Endothelial cell of umbilical vein (primary cell): ENCODE results near the gene CYP1A2. TPM values are rescaled to one million over a fixed set of nuclear protein-coding genes. Genes with fewer than 3 reads are reported as not detected.

Experiments used
- BruUV-seq: library from RNA; stranded (reverse); fragments of 400-500 nt; replicated peaks from 2 replicates; lab custom pipeline; 2021; lab: Mats Ljungman, UMichigan
- CTCF ChIA-PET: fragments of 300-600, 350-600 bp; sonication (Branson Sonifier 250); formaldehyde crosslinking; loops from one replicate; lab custom pipeline; 2021; ENCODE audit warnings: antibody characterized with exemption, inconsistent platforms; lab: Charles Lee
- POLR2A ChIA-PET: fragments of 300-600, 350-600 bp; sonication (Branson Sonifier 250); formaldehyde crosslinking; loops from one replicate; lab custom pipeline; 2021; ENCODE audit warnings: antibody characterized with exemption, inconsistent platforms; lab: Charles Lee
- DNase-seq: peaks from one replicate; pipeline ENCODE4 v3.0.0-alpha.2; 2011; ENCODE audit warnings: low read depth, low spot score
- FAIRE-seq: peaks from 2 replicates; lab custom pipeline; 2011; peaks lifted over from hg19 to GRCh38; lab: Jason Lieb, UNC
- H2AFZ ChIP-seq: 2 replicates; pipeline ENCODE4 v1.6.0; 2012; ENCODE audit warnings: low read depth, low read length, control low read depth, inconsistent platforms
- H3K27ac ChIP-seq: 2 replicates; pipeline ENCODE4 v1.5.1; 2011; ENCODE audit warnings: low read depth, mild to moderate bottlenecking, control low read depth, low read length, moderate library complexity; ENCODE audit not compliant: insufficient read depth
- H3K27me3 ChIP-seq, 2 experiments: 2 replicates each; pipeline versions ENCODE4 v1.6.0 to v1.6.1; 2011; ENCODE audit warnings: low read length in 2 of 2, mixed read lengths in 1 of 2; ENCODE audit not compliant: control insufficient read depth in 2 of 2, insufficient read depth in 2 of 2
- H3K36me3 ChIP-seq, 2 experiments: 2 replicates in 1 of 2; 3 replicates in 1 of 2; pipeline ENCODE4 v1.5.1; 2011; ENCODE audit warnings: low read length in 2 of 2, mild to moderate bottlenecking in 1 of 2, moderate library complexity in 1 of 2; ENCODE audit not compliant: control insufficient read depth in 2 of 2, insufficient read depth in 2 of 2; ENCODE audit errors: extremely low read depth in 1 of 2
- H3K4me1 ChIP-seq: 3 replicates; pipeline ENCODE4 v1.5.1; 2011; ENCODE audit warnings: mild to moderate bottlenecking, low read length; ENCODE audit not compliant: control insufficient read depth, insufficient read depth; ENCODE audit errors: extremely low read depth
- H3K4me2 ChIP-seq: 2 replicates; pipeline ENCODE4 v1.6.1; 2011; ENCODE audit warnings: low read length, control low read depth, mixed read lengths; ENCODE audit not compliant: insufficient read depth
- H3K4me3 ChIP-seq, 3 experiments: fragments of 200-600 bp in 1 of 3; sonication (generic), shearing (Covaris generic) in 1 of 3; replicated peaks in 1 of 3; 2 replicates each; pipeline ENCODE4 v1.5.1; 2011 to 2016; ENCODE audit warnings: control low read depth in 3 of 3, low read length in 3 of 3, mild to moderate bottlenecking in 2 of 3, inconsistent platforms in 1 of 3, low read depth in 1 of 3, moderate library complexity in 1 of 3; ENCODE audit not compliant: insufficient read depth in 1 of 3
- H3K79me2 ChIP-seq: 2 replicates; pipeline ENCODE4 v1.6.0; 2012; ENCODE audit warnings: low read length, inconsistent platforms; ENCODE audit not compliant: control insufficient read depth, insufficient read depth
- H3K9ac ChIP-seq: replicated peaks from 2 replicates; pipeline ENCODE3; 2011; ENCODE audit warnings: low read length, control low read depth; ENCODE audit not compliant: insufficient read depth; ENCODE audit errors: extremely low read depth
- H3K9me1 ChIP-seq: replicated peaks from 3 replicates; pipeline ENCODE4 v1.6.0; 2011; ENCODE audit warnings: mild to moderate bottlenecking, low read length; ENCODE audit not compliant: control insufficient read depth, insufficient read depth; ENCODE audit errors: extremely low read depth
- H3K9me3 ChIP-seq: replicated peaks from 2 replicates; pipeline ENCODE4 v1.5.1; 2012; ENCODE audit warnings: low read length, inconsistent platforms; ENCODE audit not compliant: control insufficient read depth, insufficient read depth
- H4K20me1 ChIP-seq: replicated peaks from 2 replicates; pipeline ENCODE3; 2011; ENCODE audit warnings: mild to moderate bottlenecking, low read length; ENCODE audit not compliant: control insufficient read depth, insufficient read depth; ENCODE audit errors: extremely low read depth
- EZH2 ChIP-seq: IDR thresholded peaks from 2 replicates; pipeline ENCODE4 v1.6.1; 2012; ENCODE audit warnings: borderline replicate concordance, low read depth, mild to moderate bottlenecking, moderate library complexity, low read length, inconsistent platforms; ENCODE audit not compliant: severe bottlenecking
- FOS ChIP-seq: IDR thresholded peaks from 2 replicates; pipeline ENCODE4 v1.6.1; 2011; ENCODE audit warnings: mild to moderate bottlenecking, low read length, moderate library complexity, borderline replicate concordance; ENCODE audit not compliant: insufficient read depth
- GATA2 ChIP-seq: IDR thresholded peaks from 2 replicates; pipeline ENCODE4 v1.7.0; 2011; ENCODE audit warnings: low read depth, mild to moderate bottlenecking, moderate library complexity, mixed read lengths, low read length; ENCODE audit not compliant: insufficient read length, insufficient read depth
- MAX ChIP-seq: IDR thresholded peaks from 2 replicates; pipeline ENCODE4 v1.6.1; 2011; ENCODE audit not compliant: insufficient read depth, insufficient read length
- POLR2A ChIP-seq: IDR thresholded peaks from 2 replicates; pipeline ENCODE4 v1.6.1; 2012; ENCODE audit warnings: low read depth, mild to moderate bottlenecking, control low read depth, low read length
- dilution Hi-C: fragments of 300-500 bp; cut with MboI; formaldehyde crosslinking; loops from one replicate; pipeline ENCODE4 v1.15.0; 2019; ENCODE audit warnings: low sequenced_read_pairs; ENCODE audit not compliant: extremely low pct_ligation_motif_present
- intact Hi-C: fragments of 100-400 bp; cut with micrococcal nuclease; formaldehyde crosslinking; loops from one replicate; pipeline ENCODE4 v1.10.0; 2022
- polyA plus RNA-seq, 4 experiments: library from polyadenylated mRNA; depleted of rRNA in 3 of 4; stranded (reverse) in 3 of 4; unstranded in 1 of 4; fragments of >200 nt; gene quantifications; 2 replicates each; pipeline versions ENCODE4 v1.2.1 to v1.2.3, GENCODE V29; 2011 to 2012; ENCODE audit warnings: missing spikeins in 1 of 4
- total RNA-seq: library from RNA; stranded (reverse); gene quantifications from 2 replicates; pipeline ENCODE4 v1.2.3, GENCODE V29; 2021
- TF ChIP-seq, protein P1 (sequence below), 2 donors: IDR thresholded peaks; 1 replicate in 1 of 2; 2 replicates in 1 of 2; pipeline ENCODE4 v1.5.1; 2011; ENCODE audit warnings: low read length in 2 of 2, mild to moderate bottlenecking in 2 of 2, moderate library complexity in 2 of 2, control low read depth in 1 of 2, inconsistent platforms in 1 of 2, low read depth in 1 of 2; ENCODE audit not compliant: insufficient read depth in 1 of 2; ENCODE audit errors: extremely low read depth in 1 of 2

CYP1A2 gene
- total and polyA plus RNA-seq, 2 donors (not counting 3 experiments of a cell fraction or from before 2014, with no cell fraction given): not detected

- Histone ChIP-seq H3K79me2 (no peaks in the 10 kb centered on the region), H3K9me3 (no peaks in the 10 kb centered on the region), H3K4me2 (no peak overlapping the region), H3K4me1 (peaks cover 12% of the 10 kb centered on the region), H3K27me3 (peaks cover 0 to 2% of the 10 kb centered on the region in 2 experiments), H3K9ac (no peak overlapping the region), H2AFZ (no peak overlapping the region), H3K27ac (no peak overlapping the region), H4K20me1 (no peaks in the 10 kb centered on the region), H3K9me1 (no peaks in the 10 kb centered on the region), H3K4me3 (no peak overlapping the region), H3K36me3 (no peaks in the 10 kb centered on the region)
- FAIRE-seq: no peak
- TF ChIP-seq, protein P1, sequence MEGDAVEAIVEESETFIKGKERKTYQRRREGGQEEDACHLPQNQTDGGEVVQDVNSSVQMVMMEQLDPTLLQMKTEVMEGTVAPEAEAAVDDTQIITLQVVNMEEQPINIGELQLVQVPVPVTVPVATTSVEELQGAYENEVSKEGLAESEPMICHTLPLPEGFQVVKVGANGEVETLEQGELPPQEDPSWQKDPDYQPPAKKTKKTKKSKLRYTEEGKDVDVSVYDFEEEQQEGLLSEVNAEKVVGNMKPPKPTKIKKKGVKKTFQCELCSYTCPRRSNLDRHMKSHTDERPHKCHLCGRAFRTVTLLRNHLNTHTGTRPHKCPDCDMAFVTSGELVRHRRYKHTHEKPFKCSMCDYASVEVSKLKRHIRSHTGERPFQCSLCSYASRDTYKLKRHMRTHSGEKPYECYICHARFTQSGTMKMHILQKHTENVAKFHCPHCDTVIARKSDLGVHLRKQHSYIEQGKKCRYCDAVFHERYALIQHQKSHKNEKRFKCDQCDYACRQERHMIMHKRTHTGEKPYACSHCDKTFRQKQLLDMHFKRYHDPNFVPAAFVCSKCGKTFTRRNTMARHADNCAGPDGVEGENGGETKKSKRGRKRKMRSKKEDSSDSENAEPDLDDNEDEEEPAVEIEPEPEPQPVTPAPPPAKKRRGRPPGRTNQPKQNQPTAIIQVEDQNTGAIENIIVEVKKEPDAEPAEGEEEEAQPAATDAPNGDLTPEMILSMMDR (IDR thresholded peaks at IDR 0.05; ENCODE audit: extremely low read depth in 1 of 2, insufficient read depth in 1 of 2, low read depth in 1 of 2, low read length in 2 of 2): no peak
- TF ChIP-seq FOS: no peak
- no peak for TF ChIP-seq POLR2A
- no peak for TF ChIP-seq GATA2
- no peak for TF ChIP-seq MAX
- no peak for TF ChIP-seq EZH2
- intact Hi-C loops (no loop called here), dilution Hi-C loops (no loop called here)
- POLR2A ChIA-PET: no interaction called here
- CTCF ChIA-PET: no interaction called here
- BruUV-seq: no TSS peak
- DNase-seq: no peak
Observed at GRCh38 chr15:74722591-74722990, 26.1 kb upstream of the CYP1A2 start.
